ENCODE measurements around the gene OTOA.
"Not testable (repeated sequence)": the region's sequence is repeated elsewhere in the genome, so short reads cannot be mapped to it uniquely, and the experiment has no call there.

The OTOA gene

DNA sequence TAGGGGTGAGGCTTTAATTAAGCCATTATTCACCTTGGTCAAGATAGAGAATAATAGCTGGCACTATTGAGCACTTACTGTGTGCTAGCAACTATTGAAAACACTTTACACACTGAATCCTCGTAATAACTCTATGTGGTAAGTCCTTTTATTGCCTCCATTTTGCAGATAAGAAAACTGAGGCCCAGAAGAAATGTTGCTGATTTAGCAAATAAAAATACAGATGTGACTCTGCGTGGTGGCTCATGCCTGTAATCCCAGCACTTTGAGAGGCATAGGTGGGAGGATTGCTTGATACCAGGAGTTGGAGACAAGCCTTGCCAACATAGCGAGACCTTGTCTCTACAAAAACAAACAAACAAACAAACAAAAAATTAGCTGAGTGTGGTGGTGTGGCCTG lies 19.4 kb downstream of the OTOA start:
- no peak for DNase-seq

DNA sequence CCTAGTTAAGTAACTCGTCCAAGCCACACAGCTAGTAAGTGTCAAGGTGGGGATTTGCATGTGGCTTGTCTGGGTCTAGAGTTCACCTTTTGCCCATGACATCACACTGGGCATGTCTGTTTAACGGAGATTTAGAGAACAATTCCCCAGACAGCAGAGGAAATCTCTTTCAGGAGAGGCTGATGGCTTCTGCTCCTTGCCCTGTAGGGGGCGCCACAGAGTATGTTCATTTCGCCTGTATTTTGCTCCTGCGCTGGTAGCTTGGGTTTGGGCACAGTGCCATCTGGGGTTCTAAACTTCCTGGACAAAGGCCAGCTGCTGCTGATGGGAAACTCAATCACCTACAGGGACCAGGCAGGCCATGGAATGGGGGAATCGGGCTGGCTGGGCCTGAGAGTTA lies 20.4 kb downstream of the OTOA start:
- peak; percentile 68 for DNase-seq

DNA sequence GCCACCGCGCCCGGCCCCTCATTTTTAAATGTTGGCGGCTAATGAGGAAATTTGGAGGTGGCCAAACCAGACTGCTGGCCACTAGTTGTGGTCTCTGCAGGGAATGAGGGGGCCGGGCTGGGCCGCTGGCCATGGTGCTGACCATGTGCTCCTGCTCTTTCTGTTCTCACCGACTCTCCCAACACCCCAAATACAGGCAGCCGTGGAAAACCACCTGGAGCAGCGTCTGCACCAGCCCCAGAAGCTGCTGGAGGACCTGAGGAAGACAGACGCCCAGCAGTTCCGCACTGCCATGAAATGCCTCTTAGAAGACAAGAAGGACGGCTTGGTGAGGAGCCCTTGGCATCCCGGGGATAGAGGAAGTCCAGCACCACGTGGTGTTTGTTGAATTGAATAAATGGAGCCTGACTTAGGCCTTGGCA lies 21.3 kb downstream of the OTOA start:
- no peak for DNase-seq

GRCh38 chr16:21689107-21689506 lies 25.3 kb downstream of the OTOA start:
- no peak for DNase-seq

DNA sequence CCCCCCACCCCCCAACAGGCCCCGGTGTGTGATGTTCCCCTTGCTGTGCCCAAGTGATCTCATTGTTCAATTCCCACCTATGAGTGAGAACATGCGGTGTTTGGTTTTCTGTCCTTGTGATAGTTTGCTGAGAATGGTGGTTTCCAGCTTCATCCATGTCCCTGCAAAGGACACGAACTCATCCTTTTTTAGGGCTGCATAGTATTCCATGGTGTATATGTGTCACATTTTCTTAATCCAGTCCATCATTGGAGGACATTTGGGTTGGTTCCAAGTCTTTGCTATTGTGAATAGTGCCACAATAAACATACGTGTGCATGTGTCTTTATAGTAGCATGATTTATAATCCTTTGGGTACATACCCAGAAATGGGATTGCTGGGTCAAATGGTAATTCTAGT lies 27.2 kb downstream of the OTOA start:
- not testable (repeated sequence) for DNase-seq

GRCh38 chr16:21694609-21695008 lies 30.8 kb downstream of the OTOA start:
- no peak for DNase-seq

GRCh38 chr16:21697032-21697431 lies 33.3 kb downstream of the OTOA start:
- no peak for DNase-seq

- DNase-seq, result no peak
Measured at GRCh38 chr16:21698169-21699032, 34.6 kb downstream of the OTOA start.

DNA sequence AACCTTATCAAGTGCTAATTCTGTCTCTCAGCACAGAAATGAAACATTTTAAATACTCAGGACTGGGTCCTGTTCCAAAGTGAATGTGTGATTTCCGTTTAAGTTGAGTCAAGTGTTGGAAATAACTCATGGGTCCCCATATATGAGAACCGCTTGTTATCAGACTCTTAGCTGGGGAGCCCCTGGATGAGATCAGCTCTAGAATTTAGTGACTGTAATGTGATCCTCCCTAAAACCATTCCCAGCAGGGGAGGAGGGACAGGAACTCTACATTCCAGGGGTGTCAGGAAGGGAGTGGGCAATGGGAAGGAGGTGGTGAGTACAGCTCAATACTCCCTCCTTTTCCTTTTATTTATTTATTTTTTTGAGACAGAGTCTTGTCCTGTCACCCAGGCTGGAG lies 37.5 kb downstream of the OTOA start:
- DNase-seq, result no peak

DNA sequence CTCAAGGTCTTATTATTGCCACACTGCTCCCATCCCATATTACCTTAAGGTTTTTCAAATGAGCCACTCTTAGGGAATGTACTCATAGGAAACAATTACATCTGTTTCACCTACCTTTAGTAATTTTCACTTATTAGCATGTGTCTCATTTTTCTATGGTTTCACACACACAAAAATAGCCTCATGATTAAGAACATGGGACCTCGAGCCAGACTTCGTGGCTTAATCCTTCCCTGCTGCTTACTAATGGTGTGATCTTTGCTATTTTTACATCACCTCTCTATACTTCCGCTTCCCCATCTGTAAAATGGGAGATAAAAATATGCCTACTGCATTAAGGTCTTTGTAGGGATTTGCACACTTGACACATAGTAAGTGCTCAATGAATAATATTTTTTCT lies 38.5 kb downstream of the OTOA start:
- DNase-seq, result no peak

DNA sequence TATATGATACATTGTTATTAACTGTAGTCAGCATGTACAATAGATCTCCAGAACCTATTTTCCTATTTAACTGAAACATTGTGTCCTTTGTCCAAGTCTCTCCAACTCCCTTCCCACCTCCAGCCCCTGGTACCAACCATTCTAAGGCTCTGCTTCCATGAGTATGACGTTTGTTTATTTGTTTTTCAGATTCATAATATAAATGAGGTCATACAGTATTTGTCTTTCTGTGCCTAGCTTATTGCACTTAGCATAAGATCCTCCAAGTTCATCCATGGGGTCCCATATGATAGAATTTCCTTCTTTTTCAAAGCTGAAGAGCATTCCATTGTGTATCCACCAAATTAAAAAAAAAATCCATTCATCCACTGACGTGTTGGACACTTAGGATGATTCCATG lies 39.4 kb downstream of the OTOA start:
- no peak for DNase-seq

- DNase-seq, result no peak
Measured at GRCh38 chr16:21703589-21704174, 39.9 kb downstream of the OTOA start.

GRCh38 chr16:21704266-21704665 lies 40.5 kb downstream of the OTOA start:
- no peak for DNase-seq

- no peak for DNase-seq
Measured at GRCh38 chr16:21704733-21705132, 41.0 kb downstream of the OTOA start.

DNA sequence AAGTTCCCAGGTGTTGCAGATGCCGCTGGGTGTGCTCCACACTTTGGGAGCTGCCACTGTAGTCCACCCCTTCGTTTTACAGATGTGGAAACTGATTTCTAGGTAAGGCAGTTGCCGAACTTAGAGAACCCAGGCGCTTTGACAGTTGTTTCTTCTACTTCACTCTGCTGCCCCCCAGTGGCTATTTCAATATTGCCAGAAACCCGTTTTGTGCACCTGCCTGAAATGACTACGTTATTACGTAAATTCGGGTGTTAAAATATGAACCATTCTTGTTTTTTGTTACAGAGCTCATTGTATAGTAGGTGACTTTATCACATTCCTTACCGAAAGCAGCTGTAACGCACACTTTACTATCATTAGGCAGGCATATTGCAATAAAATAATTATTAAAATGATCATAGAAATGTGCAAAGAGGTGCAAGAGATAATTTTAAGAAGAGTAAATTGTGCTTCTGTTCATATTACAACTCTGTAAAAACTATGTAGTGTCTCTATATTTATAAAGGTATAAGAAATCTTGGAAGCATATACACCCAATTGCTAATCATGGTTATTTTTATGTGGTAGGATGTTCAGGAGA lies 44.9 kb downstream of the OTOA start:
- peak; percentile 81 for DNase-seq

DNA sequence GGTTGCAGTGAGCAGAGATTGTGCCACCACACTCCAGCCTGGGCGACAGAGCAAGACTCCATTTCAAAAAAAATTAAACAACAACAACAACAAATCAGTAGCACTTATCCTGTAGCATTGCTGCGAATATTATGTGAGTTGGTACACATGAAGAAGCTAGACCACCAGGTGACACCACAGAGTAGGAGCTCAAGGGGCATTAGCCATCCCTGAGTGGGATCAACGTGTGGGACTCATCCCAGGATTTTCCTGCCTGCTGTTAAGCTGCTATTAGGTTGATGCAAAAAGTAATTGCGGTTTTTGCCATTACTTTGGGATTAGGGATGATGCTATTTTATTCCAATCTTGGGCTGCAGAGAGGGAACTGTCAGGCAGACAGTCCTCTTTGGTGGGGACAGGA lies 47.2 kb downstream of the OTOA start:
- DNase-seq, result no peak

DNA sequence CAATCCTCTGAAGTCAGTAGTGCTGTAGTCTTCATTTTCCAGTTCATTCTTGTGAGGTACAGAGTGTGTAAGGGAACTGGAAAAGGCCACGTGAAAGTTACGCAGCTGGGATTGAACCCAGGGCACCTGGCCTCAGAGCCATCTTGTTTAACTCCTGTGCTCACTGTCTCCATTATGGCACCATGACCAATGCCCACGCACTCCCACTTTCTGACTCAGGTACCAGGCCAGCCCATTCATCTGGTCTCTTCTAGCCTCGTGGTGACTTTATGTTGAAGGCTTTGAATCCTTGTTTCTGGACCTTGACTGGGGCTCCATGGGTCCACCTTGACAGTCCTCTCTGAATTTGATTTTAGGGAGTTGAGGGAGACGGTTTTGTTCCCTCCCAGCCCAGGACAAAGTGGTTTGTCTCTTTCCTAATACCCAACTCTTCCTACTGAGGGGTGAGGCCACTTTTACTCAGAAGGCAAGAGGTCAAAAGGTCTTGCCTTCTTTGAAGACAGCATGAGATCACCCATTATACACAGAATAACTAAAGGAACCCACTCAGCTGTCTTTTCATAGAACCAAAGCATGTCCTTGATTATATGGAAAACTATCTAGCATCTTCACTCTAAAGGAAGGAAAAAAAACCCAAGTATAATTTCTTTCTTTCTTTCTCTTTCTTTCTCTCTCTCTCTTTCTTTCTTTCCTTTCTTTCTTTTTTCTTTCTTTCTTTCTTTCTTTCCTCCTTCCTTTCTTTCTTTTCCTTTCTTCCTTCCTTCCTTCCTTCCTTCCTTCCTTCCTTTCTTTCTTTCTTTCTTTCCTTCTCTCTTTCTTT lies 50.0 kb downstream of the OTOA start:
- no peak for DNase-seq

DNA sequence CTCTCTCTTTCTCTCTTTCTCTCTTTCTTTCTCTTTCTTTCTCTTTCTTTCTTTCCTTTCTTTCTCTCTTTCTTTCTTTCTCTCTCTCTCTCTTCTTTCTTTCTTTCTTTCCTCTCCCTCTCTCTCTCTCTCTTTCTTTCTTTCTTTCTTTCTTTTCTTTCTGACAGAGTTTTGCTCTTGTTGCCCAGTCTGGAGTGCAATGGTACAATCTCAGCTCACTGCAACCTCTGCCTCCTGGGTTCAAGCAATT lies 50.5 kb downstream of the OTOA start:
- not testable (repeated sequence) for DNase-seq

- no peak for DNase-seq
Measured at GRCh38 chr16:21717608-21718007, 53.8 kb downstream of the OTOA start.

GRCh38 chr16:21719283-21719682 lies 55.5 kb downstream of the OTOA start:
- no peak for DNase-seq

DNA sequence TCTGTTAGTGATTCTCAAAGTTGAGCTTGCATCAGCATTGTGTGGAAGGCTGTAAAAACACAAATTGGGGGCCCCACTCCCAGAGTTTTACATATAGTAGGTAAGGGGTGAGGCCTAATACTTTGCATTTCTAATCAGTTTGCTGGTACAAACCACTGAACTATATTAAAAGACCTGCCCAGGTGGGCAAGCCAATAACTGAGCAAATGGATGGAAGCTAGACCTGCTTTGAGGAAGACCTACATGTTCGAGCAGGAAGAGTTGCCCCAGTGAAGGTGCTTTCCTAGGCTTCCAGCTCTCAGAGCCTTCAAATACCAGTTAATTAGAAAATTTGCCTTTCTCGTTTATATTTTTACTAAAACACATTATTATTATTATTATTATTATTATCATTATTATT lies 56.8 kb downstream of the OTOA start:
- DNase-seq, result no peak

- no peak for DNase-seq
Measured at GRCh38 chr16:21722771-21723455, 59.1 kb downstream of the OTOA start.

DNA sequence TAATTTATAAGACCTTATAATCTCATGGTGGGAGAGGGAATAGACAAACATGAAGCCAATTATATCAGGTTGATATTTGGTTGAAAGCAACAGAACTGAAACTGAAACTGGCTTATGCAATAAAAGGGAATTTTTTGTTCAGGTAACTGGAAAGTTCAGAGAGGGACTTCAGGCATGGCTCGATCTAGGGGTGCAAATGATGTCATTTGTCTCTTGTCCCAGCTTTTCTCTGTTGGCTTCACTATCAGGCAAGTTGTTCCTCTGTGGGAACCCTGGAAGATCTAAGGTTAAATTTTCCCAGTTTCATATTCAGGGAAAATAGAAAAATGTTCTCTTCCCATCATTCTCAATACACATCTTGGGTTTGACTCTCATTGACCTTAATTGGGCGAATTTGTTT lies 59.8 kb downstream of the OTOA start:
- no peak for DNase-seq
